HEK293 (cell line): ENCODE data around the gene BTRC.

Experiments used
- CTCF ChIA-PET: fragments of 350-600 bp; formaldehyde crosslinking; extraction: SDS; loops from one replicate; lab custom pipeline; 2021; ENCODE audit warnings: antibody characterized with exemption; lab: Yijun Ruan, JAX
- POLR2A ChIA-PET: fragments of 300-600 bp; formaldehyde crosslinking; extraction: SDS; loops from one replicate; lab custom pipeline; 2020; ENCODE audit warnings: antibody characterized with exemption, inconsistent platforms; lab: Yijun Ruan, JAX
- H3K27ac ChIP-seq: fragments of 200-500 bp; sonication (Bioruptor generic); 2 replicates; pipeline ENCODE4 v1.5.1; 2014; ENCODE audit warnings: low read depth, low read length, control low read depth, inconsistent platforms; ENCODE audit errors: extremely low read depth
- H3K36me3 ChIP-seq, 2 experiments: fragments of 200-500 bp in 1 of 2; sonication (Bioruptor generic) in 1 of 2; 1 replicate in 1 of 2; 2 replicates in 1 of 2; pipeline ENCODE4 v1.5.1; 2014 to 2017; ENCODE audit warnings: inconsistent platforms in 2 of 2, low read length in 2 of 2; ENCODE audit not compliant: control insufficient read depth in 2 of 2, insufficient read depth in 1 of 2
- H3K4me1 ChIP-seq: fragments of 200-500 bp; sonication (Bioruptor generic); 2 replicates; pipeline ENCODE4 v1.5.1; 2014; ENCODE audit warnings: mild to moderate bottlenecking, low read length, inconsistent platforms; ENCODE audit not compliant: control insufficient read depth, insufficient read depth
- H3K4me3 ChIP-seq: 2 replicates; pipeline ENCODE4 v1.5.1; 2011; ENCODE audit warnings: low read depth, mild to moderate bottlenecking, control low read depth, low read length, moderate library complexity
- H3K9me3 ChIP-seq: fragments of 200-500 bp; sonication (Bioruptor generic); 2 replicates; pipeline ENCODE4 v1.5.1; 2014; ENCODE audit warnings: low read depth, low read length, inconsistent platforms; ENCODE audit not compliant: control insufficient read depth, insufficient read depth
- BCL11B ChIP-seq: fragments of 450-650 bp; formaldehyde crosslinking; IDR thresholded peaks from 2 replicates; pipeline ENCODE4 v1.5.1; 2016; ENCODE audit warnings: low read depth, missing biosample characterization, missing genetic modification characterization
- HOXA7 ChIP-seq: sonication (generic); formaldehyde crosslinking; IDR thresholded peaks from 2 replicates; pipeline ENCODE4 v1.8.1; 2022; ENCODE audit warnings: missing genetic modification reagents, borderline replicate concordance
- KLF1 ChIP-seq: fragments of 450-650 bp; formaldehyde crosslinking; IDR thresholded peaks from 2 replicates; pipeline ENCODE4 v1.5.1; 2016; ENCODE audit warnings: missing biosample characterization, missing genetic modification characterization
- MZF1 ChIP-seq: fragments of 450-650 bp; formaldehyde crosslinking; IDR thresholded peaks from 2 replicates; pipeline ENCODE4 v1.5.1; 2017; ENCODE audit warnings: missing biosample characterization, missing genetic modification characterization, borderline replicate concordance
- PRDM4 ChIP-seq: fragments of 450-650 bp; formaldehyde crosslinking; IDR thresholded peaks from 2 replicates; pipeline ENCODE4 v1.5.1; 2017; ENCODE audit warnings: missing biosample characterization, missing genetic modification characterization
- SETDB1 ChIP-seq: IDR thresholded peaks from one replicate; pipeline ENCODE4 v1.6.1; 2017; ENCODE audit warnings: mild to moderate bottlenecking, low read length, moderate library complexity, mixed read lengths; ENCODE audit not compliant: insufficient read length
- ZBTB10 ChIP-seq: fragments of 450-650 bp; formaldehyde crosslinking; IDR thresholded peaks from 2 replicates; pipeline ENCODE4 v1.5.1; 2016; ENCODE audit warnings: missing biosample characterization, missing genetic modification characterization
- ZBTB20 ChIP-seq: fragments of 450-650 bp; formaldehyde crosslinking; IDR thresholded peaks from 2 replicates; pipeline ENCODE4 v1.5.1; 2016; ENCODE audit warnings: missing biosample characterization, missing genetic modification characterization
- ZFP3 ChIP-seq: fragments of 450-650 bp; formaldehyde crosslinking; IDR thresholded peaks from 2 replicates; pipeline ENCODE4 v1.5.1; 2016; ENCODE audit warnings: low read depth, missing biosample characterization, missing genetic modification characterization
- ZNF175 ChIP-seq: fragments of 450-650 bp; formaldehyde crosslinking; IDR thresholded peaks from 2 replicates; pipeline ENCODE4 v1.5.1; 2016; ENCODE audit warnings: missing biosample characterization, missing genetic modification characterization
- ZNF239 ChIP-seq: fragments of 450-650 bp; formaldehyde crosslinking; IDR thresholded peaks from 2 replicates; pipeline ENCODE4 v1.5.1; 2016; ENCODE audit warnings: missing biosample characterization, missing genetic modification characterization
- ZNF248 ChIP-seq: fragments of 450-650 bp; formaldehyde crosslinking; IDR thresholded peaks from 2 replicates; pipeline ENCODE4 v1.5.1; 2017; ENCODE audit warnings: missing biosample characterization, missing genetic modification characterization
- ZNF280C ChIP-seq: fragments of 450-650 bp; formaldehyde crosslinking; IDR thresholded peaks from 2 replicates; pipeline ENCODE4 v1.5.1; 2016; ENCODE audit warnings: missing biosample characterization, missing genetic modification characterization
- ZNF449 ChIP-seq: fragments of 450-650 bp; formaldehyde crosslinking; IDR thresholded peaks from 2 replicates; pipeline ENCODE4 v1.5.1; 2017; ENCODE audit warnings: missing biosample characterization, mild to moderate bottlenecking, missing genetic modification characterization, moderate library complexity
- ZNF555 ChIP-seq: fragments of 450-650 bp; formaldehyde crosslinking; conservative IDR thresholded peaks from 2 replicates; pipeline ENCODE4 v1.5.1; 2017; ENCODE audit warnings: missing biosample characterization, mild to moderate bottlenecking, missing genetic modification characterization, inconsistent platforms
- ZNF571 ChIP-seq: fragments of 450-650 bp; formaldehyde crosslinking; IDR thresholded peaks from 2 replicates; pipeline ENCODE4 v1.5.0; 2017; ENCODE audit warnings: missing biosample characterization, missing genetic modification characterization
- ZNF624 ChIP-seq: fragments of 450-650 bp; formaldehyde crosslinking; IDR thresholded peaks from 2 replicates; pipeline ENCODE4 v1.5.1; 2017; ENCODE audit warnings: missing biosample characterization, missing genetic modification characterization
- ZNF645 ChIP-seq: fragments of 450-650 bp; formaldehyde crosslinking; IDR thresholded peaks from 2 replicates; pipeline ENCODE4; 2016; ENCODE audit warnings: missing biosample characterization, missing genetic modification characterization
- ZNF677 ChIP-seq: fragments of 450-650 bp; IDR thresholded peaks from 2 replicates; pipeline ENCODE4 v1.5.0; 2018; ENCODE audit warnings: missing biosample characterization, mild to moderate bottlenecking, missing genetic modification characterization, moderate library complexity
- ZNF707 ChIP-seq: fragments of 450-650 bp; formaldehyde crosslinking; IDR thresholded peaks from 2 replicates; pipeline ENCODE4 v1.5.1; 2016; ENCODE audit warnings: missing biosample characterization, missing genetic modification characterization
- ZNF768 ChIP-seq: fragments of 450-650 bp; formaldehyde crosslinking; IDR thresholded peaks from 2 replicates; pipeline ENCODE4 v1.5.1; 2018; ENCODE audit warnings: missing biosample characterization, mild to moderate bottlenecking, missing genetic modification characterization
- ZNF777 ChIP-seq: fragments of 450-650 bp; formaldehyde crosslinking; IDR thresholded peaks from 2 replicates; pipeline ENCODE4 v1.5.1; 2017; ENCODE audit warnings: missing biosample characterization, missing genetic modification characterization, borderline replicate concordance
- ZNF792 ChIP-seq: fragments of 450-650 bp; formaldehyde crosslinking; IDR thresholded peaks from 2 replicates; pipeline ENCODE4 v1.5.1; 2016; ENCODE audit warnings: missing biosample characterization, missing genetic modification characterization
- ZSCAN23 ChIP-seq: fragments of 450-650 bp; formaldehyde crosslinking; IDR thresholded peaks from 2 replicates; pipeline ENCODE4 v1.5.1; 2016; ENCODE audit warnings: missing biosample characterization, missing genetic modification characterization
- ZXDB ChIP-seq: fragments of 450-650 bp; formaldehyde crosslinking; IDR thresholded peaks from 2 replicates; pipeline ENCODE4 v1.5.1; 2016; ENCODE audit warnings: missing biosample characterization, missing genetic modification characterization

BTRC gene

GRCh38 chr10:101569622-101570427, 215.9 kb downstream of the BTRC start:
- Histone ChIP-seq H3K27ac (no peak overlapping the region; the same call in 1 of the 2 replicates), H3K9me3 (0 out of 2 replicates have a peak, but pooled peaks cover 2% of the 10 kb centered on the region), H3K36me3 (no peaks in the 10 kb centered on the region), H3K4me3 (peak overlapping the region; percentile 65), H3K4me1 (peaks cover 3% of the 10 kb centered on the region)
- CTCF ChIA-PET: interaction anchor here (0.5 to 3.8 kb wide), 38 partner anchors 9 to 710 kb away, joined by 3 to 77 read pairs (median 4); no protein-coding TSS in a partner anchor
- POLR2A ChIA-PET: interaction anchor here (1.0 to 1.5 kb wide), 3 partner anchors 38 to 356 kb away, joined by 3 to 4 read pairs (median 3); no protein-coding TSS in a partner anchor
- TF ChIP-seq ZSCAN23 (no peak), ZNF707 (no peak), MZF1 (no peak), ZNF555 (tag by site-specific recombination) (no peak), SETDB1 (no peak), ZNF248 (tag by site-specific recombination) (no peak), ZNF175 (tag by site-specific recombination) (no peak), ZBTB20 (tag by site-specific recombination) (no peak; the same call in 1 of the 2 replicates), PRDM4 (tag by site-specific recombination) (peak; percentile 35; the same call in 1 of the 2 replicates), KLF1 (tag by site-specific recombination) (peak; percentile 100), ZFP3 (no peak), ZNF239 (tag by site-specific recombination) (no peak), ZNF768 (tag by site-specific recombination) (no peak), ZNF792 (tag by site-specific recombination) (no peak), ZNF449 (tag by site-specific recombination) (peak; percentile 37; the same call in 1 of the 2 replicates), ZXDB (no peak; the same call in none of the 2 replicates), ZNF645 (tag by site-specific recombination) (0 out of 2 replicates have a peak, but pooled peaks have one; percentile 41), ZNF624 (tag by site-specific recombination) (no peak), BCL11B (tag by site-specific recombination) (peak; percentile 80; the same call in 1 of the 2 replicates), ZNF571 (tag by site-specific recombination) (no peak), HOXA7 (CRISPR knock-in tag) (no peak), ZNF677 (no peak), ZNF777 (tag by site-specific recombination) (peak; percentile 53; the same call in 1 of the 2 replicates), ZBTB10 (tag by site-specific recombination) (peak; percentile 97), ZNF280C (tag by site-specific recombination) (no peak)
